Measurements from ENCODE around the gene PLA2G4B.

PLA2G4B gene

DNA sequence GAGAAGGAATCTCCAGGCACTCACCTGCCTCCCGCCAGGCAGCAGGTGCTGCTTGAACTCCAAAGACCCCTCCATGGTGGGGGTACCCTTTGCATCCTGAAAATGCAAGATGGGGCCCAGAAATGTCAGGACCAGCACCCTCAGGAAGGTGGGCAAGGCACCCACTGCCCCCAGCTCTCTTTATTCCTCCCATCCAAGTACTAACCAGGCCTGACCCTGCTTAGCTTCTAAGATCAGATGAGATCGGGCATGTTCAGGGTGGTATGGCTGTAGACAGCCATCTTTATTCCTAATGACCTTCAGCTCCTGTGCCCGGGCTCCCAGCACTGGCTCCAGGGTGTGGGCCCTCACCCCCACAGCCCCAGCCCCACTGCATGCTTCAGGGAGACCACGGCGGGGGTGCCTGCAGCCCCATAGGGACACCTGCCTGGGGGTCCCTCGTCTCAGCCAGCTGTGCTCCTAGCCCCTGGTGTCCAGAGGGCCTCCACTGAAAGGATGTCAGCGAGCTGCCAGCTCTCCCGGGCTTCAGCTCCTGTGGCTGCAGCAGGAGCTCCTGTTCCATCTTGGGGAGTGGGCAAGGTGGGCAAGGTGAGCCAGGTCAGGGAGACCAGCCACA is 13.2 kb downstream of the PLA2G4B start:
- no peak for DNase-seq

DNA sequence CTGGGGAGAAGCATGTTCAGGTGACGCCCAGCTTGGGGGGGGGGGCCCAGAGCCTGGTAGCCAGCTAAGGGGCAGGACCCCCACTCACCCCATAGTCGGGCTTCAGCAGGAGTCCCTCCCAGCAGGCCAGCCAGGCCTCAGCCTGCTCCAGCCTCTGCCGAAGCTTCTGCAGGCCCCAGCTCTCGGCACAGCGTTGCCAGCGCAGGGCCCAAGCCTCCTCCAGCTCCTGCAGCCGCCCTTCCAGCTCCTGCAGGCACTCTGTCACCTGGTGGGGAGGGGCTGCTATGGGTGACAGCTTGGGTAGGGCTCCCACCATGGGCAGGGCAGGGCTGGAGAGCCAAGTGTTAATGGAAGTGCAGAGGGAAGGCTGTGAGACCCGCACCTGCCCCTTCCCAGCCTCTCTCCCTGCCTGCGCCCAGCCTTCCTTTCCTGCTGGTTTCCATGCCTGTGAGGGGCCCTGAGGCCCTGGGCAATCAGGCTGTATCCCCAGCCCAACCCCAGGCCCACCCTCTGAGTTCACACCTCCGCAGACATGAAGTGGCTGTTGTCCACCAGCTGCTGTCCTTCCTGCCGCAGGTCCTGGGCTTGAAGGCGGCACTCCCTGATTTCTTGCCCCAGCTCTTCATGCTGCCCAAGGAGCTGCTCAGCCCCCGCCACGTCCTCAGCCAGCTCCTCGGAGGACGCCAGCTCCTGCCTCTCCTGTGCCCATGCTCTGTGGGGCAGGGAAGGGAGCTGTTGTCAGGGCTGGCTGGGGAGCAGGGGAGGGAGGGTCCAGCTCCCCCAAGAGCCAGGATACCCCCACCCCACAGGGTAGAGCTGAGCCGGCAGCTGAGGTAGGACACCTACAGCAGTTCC is 14.3 kb downstream of the PLA2G4B start:
- no peak for DNase-seq

DNA sequence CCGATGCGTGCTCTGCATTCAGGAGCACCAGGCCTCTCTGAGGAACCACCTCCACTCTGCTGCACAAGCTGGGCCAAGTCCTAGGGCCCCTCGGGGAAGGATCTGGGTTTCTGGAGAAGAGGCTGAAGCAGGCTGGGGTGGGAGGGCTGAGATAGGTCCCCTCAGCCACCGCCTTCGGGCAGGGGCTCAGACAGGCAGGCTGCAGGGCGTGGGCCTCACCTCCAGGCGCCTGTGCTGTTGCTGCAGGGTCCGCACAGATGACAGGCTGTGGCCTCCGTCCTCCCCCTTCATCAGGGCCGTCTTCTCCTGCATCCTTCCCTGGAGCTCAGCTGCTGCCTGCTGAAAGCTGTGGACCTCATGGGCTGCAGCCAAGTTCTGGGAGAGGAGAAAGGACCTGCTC is 15.2 kb downstream of the PLA2G4B start:
- DNase-seq, result no peak

- no peak for DNase-seq
Measured at GRCh38 chr15:41854443-41854842, 15.8 kb downstream of the PLA2G4B start.

DNA sequence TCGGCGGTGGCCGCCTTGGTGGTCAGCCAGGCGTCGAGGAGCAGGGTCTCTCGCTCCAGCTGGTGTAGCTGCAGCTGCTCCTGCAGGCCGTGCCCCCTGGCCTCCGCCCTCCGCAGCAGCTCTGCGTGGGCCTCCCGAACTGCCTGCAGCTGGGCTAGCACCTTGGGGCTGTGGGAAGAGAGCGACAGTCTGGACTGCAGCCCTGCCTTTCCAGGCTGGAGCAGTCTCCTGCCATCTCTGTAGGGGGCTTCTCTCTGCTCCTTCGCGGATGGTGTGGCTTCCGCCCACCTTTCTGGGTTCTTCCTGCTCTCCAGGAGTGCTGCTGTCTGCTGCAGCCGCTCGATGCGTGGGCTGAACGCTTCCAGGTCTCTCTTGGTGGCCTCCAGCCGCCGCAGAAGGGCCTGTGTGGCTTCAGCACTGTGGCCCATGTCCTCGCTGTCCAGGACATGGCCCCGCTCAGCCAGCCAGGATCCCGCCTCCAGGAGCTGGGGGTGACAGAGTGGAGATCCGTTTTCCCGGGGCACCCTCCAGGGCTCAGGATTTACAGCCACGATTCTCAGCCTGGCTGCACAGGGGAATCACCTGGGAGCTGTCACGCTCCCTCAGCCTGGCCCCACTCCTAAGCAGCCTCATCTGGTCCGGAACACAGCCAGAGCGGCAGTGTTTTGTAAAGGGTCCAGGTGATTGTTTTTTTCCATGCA is 16.8 kb downstream of the PLA2G4B start:
- DNase-seq, result no peak

DNA sequence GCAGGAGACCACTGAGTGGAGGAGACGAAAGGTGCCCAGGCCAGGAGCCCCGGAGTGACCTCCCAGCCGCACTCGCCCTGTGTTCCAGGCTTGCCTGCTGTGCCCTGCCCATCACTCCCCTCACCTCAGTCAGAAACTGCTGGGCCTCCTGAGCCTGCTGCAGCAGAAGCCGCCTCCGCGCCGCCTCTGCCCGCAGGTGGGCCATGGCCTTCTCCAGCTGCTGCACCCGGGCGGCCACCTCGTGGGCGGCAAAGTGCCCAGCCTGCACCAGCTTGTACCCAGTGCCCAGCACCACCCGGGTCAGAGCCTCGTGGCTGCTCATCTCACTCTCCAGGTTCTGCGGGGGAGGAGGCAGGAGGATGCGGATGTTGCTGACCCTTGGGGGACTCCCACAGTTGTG is 17.6 kb downstream of the PLA2G4B start:
- DNase-seq, result no peak

DNA sequence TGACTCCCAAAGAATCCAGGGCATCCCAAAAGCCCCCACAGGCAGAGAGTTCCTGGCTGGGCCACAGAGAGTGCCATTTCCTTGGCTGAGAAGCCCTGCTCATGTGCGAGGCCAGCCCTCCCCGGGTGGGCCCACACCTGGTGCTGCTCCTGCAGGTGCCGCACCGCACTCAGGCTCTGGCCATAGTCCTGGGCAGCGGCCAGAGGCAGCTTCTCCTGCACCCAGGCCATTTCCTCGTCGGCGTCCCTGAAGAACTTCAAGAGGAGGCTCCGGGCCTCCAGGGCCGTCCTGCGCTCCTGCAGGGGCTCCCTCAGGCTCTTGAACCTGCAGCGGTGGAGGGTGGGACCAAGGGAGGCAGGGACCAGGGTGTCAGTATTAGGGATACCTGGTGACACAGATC is 18.1 kb downstream of the PLA2G4B start:
- no peak for DNase-seq

DNA sequence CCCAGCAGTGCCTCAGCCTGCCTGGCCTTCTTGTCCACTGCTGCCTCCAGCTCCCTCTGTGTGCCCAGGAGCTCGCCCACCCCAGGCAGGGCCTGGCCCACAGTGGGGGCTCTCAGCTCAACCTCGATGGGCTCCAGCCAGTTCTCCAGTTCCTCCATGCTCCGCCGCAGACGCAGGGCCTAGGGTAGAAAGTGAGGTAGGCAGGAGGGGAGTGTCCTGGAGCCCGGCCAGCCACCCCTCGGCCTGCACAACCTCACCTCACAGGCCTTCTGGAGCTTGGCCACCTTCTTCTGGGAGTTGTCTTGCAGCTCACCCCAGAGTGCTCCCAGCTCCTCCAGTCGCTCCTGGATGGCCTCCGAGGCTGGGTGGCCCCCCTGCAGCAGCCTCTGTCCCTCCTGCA is 18.7 kb downstream of the PLA2G4B start:
- no peak for DNase-seq

DNA sequence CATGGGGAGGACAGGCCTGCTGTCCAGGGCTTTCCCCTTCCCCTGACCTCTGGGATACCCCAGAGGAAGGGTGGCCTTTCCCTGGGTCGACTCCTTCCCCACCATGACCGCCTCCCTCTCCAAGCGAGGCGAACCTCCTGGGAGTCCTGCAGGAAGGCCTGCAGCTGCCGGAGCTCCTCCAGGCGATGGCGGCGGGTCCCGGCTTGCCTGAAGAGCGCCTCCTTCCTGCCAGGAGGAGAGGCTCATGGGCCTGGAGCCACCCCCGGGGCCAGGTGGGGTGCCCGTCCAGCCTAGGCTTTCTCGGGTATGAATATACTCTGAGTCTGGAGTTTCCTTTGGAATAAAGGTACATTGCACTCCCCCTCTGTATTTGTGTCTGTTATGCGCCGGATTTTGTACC is 20.1 kb downstream of the PLA2G4B start:
- no peak for DNase-seq

DNA sequence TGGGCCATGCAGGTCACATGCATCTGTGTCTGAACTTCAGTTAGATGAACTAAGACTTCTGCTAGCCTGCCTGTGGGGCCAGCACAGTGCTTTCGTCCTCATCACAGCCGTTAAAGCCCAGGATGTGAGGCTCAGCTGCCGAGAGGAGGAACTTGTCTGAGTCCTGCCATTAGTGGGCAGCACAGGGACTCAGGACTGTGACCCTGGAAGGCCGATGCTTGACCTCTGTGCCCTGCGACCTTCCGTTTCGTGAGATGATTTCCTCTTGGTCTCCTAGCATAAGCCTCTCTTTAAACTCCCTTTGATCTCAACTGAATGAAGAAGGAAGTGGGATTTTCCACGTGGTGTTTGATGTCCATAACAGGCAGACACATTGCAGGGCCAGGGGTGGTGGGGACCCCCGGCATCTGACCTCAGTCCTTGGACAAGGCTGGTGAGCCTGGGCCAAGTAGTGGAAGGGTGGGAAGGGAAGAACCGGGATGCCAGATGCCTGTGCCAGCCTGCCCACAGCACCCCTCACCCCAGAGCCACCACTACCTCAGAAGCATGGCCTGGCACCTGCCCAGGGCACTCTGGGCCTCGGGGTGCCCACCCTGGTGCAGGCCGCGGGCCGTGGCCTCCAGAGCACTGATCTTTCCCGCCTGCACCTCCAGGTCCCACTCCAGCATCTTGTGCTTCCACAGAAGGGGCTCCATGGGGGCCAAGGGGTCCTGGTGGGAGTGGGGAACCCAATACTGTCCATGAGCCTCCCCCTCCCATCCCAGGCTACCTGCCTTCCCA is 21.6 kb downstream of the PLA2G4B start:
- DNase-seq, result no peak

DNA sequence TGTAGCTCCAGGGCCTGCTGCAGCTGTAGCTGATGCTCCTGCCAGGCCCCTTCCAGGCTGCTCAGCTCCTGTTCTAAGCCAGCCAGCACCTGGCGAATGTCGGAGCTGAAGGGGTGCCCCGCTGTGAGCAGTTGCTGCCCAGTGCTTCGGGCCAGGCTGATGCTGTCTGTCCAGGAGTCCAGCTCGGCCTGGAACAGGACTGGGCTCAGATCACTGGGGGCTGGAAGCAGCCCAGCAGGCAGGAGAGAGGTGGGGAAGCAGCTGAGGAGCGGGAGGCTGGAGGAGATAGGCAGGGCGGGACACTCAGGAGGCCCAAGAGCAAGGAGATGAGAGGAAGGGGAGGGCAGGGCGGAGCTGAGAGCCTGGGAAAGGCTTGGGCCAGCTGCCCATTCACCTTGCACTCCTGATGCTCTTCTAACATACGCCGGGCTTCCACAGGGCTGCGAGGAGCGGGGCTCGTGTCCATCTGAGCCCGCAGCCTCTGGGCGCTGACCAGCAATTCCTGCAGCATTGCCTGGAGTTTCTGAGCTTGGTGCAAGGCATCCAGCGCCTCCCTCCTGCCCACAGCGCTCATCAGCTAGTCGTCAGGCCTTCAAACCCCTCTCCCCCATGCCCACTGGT is 23.2 kb downstream of the PLA2G4B start:
- DNase-seq, result no peak

- DNase-seq, result no peak
Measured at GRCh38 chr15:41862515-41863116, 24.0 kb downstream of the PLA2G4B start.

DNA sequence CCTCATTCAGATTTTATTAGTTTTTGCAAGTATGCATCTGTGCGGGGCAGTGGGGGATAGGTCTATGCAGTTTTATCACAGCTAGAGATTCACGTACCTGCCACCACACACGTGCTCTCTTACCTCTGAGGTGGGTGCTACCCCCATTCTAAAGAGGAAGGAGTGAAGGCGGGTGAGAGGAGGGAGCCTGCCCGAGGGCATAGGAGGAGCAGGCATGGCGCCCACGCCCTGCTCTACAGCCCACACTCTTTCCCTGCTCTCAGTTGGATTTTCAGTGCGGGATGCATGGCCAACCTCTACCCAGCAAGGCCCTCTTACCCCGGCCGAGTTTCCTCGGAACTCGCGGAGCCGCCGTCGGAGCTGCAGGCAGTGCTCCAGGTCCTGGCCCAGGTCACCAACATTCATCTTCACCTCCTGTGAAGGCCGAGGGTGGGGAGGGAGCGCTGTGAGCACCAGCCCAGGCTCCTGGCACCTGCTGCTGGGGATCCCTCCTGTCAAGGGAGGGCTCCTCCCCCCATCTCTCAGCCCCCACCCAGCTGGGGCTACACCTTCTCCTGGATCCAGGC is 26.9 kb downstream of the PLA2G4B start:
- no peak for DNase-seq

DNA sequence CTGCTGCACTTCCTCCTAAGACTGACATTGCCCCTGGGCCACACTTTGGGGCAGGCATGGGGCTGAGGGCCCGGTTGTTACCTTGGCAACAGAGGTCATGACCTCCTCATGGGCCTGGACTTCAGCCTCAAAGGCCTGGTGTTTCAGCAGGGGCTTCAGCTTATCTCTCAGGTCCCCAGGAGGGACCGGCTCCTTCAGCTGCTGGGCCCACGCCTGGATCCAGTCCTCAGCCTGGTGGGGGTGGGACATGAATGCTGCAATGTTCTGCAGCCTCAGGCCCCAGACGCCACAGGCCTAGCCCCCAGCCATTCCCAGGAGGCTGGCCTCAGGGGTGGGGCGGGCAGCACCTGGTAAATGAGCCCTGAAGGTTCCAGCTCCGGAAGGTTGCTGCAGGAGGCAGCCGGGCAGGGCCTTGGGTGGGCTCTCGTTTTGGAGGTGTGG is 27.6 kb downstream of the PLA2G4B start:
- DNase-seq, result no peak

DNA sequence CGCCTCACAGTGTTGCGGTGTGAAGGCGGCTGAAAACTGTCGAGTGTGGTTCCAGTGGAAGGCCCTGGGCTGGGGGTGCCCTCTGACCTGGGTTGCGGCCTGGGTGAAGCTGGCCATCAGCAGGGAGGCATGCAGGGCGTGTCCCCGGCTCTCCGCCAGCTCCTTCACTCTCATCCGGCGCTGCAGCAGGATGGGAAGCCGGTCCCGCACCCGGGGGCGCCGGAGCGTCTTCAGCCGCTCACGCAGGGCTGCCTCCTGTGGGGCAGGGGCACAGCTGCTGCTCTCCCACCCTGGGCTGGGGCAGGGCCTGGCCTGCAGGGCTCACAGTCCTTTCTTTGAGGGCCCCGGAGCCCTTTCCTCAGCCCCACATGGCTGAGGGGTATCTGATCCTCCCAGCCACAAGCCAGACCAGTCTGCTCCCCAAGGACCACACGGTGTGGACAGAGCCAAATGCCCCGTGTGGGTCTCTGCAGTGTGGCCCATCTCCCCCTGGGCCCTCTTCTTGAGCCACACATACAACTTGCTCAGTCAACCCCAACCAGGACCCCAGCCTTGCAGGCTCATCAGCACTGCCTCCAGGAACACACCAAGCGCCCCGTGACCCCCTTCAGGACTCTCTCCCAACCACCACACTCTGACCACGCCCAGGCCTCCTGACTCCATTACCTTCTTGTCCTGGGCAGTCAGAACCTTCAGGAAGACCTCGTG is 28.4 kb downstream of the PLA2G4B start:
- no peak for DNase-seq

DNA sequence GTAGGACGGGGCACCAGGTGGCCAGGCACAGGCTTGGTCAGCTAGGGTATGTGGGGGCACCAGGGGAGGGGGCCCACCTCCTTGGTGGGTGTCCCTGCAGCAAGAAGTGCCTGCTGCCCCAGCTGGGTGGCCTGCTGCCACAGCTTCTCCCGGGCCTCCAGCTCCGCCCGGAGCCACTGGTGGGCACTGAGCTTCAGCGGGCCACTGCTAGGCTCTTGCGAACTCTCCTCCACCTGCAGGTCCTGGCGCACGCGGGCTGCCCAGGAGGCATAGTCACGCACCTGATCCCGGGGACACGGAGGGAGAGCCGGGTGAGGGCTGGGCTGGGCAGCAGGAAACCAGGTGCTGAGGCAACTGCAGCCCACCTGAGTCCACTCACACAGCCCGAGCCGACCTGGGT is 29.7 kb downstream of the PLA2G4B start:
- DNase-seq, result no peak

DNA sequence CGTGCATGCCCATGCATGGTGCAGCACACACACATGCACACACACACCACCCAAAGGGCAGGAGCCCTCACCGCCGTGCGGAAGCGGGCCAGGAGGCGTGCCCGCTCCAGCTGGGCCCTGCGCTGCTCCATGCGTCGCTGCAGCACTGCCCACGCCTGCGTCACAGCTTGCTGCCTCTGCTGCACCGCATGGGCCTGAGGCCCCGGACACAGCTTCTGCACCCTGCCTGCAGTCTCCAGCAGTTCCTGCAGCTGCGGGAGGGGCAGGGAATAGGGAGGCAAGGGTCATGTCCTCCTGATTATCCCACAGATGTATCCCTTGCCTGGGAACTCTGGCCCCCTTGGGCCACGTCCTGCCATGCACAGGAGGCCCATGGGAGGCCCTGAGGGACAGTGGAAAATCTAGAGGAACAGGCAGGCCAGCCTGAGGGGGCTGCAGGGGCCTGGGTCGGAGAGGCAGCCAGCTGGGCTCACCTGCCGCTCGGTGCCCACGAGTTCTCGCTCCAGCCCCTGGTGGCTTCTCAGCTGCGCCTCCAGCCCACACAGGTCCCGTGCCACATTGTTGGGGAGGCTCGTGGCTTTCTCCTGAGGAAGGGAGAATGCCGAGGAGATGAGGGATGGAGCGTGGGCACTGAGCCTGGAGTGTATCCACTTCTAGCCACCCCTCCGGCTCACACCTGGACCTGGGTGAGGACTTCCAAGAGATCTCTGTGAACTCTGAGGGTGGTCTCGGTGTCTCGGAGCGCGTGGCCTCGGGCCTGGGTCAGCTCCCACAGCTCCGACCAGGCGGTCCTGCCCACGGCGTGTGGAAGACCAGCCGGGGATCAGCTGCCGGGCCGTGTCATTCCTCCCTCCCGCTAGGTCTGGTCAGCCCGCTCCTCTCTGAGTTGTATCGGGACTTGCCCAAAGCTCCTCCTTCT is 31.4 kb downstream of the PLA2G4B start:
- DNase-seq, result no peak

DNA sequence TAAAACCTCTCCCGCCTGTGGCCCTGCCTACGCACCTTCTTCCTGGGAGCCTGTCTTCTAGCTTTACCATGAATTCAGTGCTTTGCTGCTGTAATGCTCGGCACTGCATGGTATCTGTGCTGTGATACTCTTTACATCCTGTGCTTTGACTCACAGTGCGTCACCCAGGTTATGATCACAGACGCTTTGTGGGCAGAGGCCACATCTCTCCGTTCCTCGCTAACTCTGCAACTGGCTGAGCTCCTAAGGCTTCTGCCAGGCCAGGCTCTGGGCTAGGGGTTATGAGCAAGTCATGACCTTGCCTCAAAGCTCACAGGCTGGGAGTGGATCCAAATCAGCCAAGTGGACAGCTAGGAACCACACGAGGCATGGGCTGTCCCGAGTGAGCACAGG is 32.0 kb downstream of the PLA2G4B start:
- DNase-seq, result peak; percentile 79

- DNase-seq, result no peak
Measured at GRCh38 chr15:41871175-41871905, 32.7 kb downstream of the PLA2G4B start.
